SU-DHL-6 (cell line): ENCODE results near the gene CYB5R2.

ENCODE experiments used
- EZH2phosphoT487 ChIP-seq: fragments of 200-600 bp; sonication (generic), shearing (Covaris generic); conservative IDR thresholded peaks from 2 replicates; pipeline ENCODE4 v1.6.1; 2018; ENCODE audit warnings: mild to moderate bottlenecking, antibody characterized with exemption, low read length, moderate library complexity, mixed read lengths
- TF ChIP-seq, protein P1 (sequence below): fragments of 200-600 bp; sonication (generic); IDR thresholded peaks from one replicate; pipeline ENCODE4 v1.5.1; 2017; ENCODE audit warnings: antibody characterized with exemption, mild to moderate bottlenecking, low read length, moderate library complexity; ENCODE audit not compliant: insufficient read depth, poor library complexity, severe bottlenecking

GRCh38 chr11:7632211-7632610 is 41.1 kb downstream of the CYB5R2 start:
- TF ChIP-seq, protein P1, sequence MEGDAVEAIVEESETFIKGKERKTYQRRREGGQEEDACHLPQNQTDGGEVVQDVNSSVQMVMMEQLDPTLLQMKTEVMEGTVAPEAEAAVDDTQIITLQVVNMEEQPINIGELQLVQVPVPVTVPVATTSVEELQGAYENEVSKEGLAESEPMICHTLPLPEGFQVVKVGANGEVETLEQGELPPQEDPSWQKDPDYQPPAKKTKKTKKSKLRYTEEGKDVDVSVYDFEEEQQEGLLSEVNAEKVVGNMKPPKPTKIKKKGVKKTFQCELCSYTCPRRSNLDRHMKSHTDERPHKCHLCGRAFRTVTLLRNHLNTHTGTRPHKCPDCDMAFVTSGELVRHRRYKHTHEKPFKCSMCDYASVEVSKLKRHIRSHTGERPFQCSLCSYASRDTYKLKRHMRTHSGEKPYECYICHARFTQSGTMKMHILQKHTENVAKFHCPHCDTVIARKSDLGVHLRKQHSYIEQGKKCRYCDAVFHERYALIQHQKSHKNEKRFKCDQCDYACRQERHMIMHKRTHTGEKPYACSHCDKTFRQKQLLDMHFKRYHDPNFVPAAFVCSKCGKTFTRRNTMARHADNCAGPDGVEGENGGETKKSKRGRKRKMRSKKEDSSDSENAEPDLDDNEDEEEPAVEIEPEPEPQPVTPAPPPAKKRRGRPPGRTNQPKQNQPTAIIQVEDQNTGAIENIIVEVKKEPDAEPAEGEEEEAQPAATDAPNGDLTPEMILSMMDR, result no peak
- TF ChIP-seq EZH2phosphoT487, result no peak
